A673 (cell line): ENCODE data around the gene TEAD1. TPM values are rescaled to one million over a fixed set of nuclear protein-coding genes. Genes with fewer than 3 reads are reported as not detected.

ENCODE experiments used
- BruUV-seq: library from RNA; stranded (reverse); fragments of 400-500 nt; replicated peaks from 2 replicates; lab custom pipeline; 2021; lab: Mats Ljungman, UMichigan
- CTCF ChIA-PET: fragments of 300-600 bp; sonication (Branson Sonifier 250); formaldehyde crosslinking; loops from one replicate; lab custom pipeline; 2022; ENCODE audit warnings: antibody characterized with exemption; lab: Charles Lee
- POLR2A ChIA-PET: fragments of 300-600 bp; sonication (Branson Sonifier 250); formaldehyde crosslinking; loops from one replicate; lab custom pipeline; 2022; ENCODE audit warnings: antibody characterized with exemption; ENCODE audit not compliant: low non-redundant PET; lab: Charles Lee
- DNase-seq: peaks from one replicate; pipeline ENCODE4 v3.0.0-alpha.2; 2015; ENCODE audit warnings: low spot score
- H3K27ac ChIP-seq: fragments of 200-600 bp; sonication (generic); 2 replicates; pipeline ENCODE4 v1.5.1; 2016; ENCODE audit warnings: mixed run types, low read depth, mild to moderate bottlenecking, mixed read lengths, antibody characterized with exemption, low read length; ENCODE audit not compliant: poor library complexity, severe bottlenecking
- H3K27me3 ChIP-seq: fragments of 200-600 bp; sonication (generic); replicated peaks from 2 replicates; pipeline ENCODE4 v1.6.1; 2017; ENCODE audit warnings: mixed run types, low read depth, mild to moderate bottlenecking, mixed read lengths, antibody characterized with exemption, low read length; ENCODE audit not compliant: insufficient read depth, poor library complexity
- H3K36me3 ChIP-seq: fragments of 200-600 bp; sonication (generic); 2 replicates; pipeline ENCODE4 v1.6.1; 2016; ENCODE audit warnings: mixed run types, mild to moderate bottlenecking, mixed read lengths, antibody characterized with exemption, low read length; ENCODE audit not compliant: insufficient read depth, poor library complexity, severe bottlenecking
- H3K4me1 ChIP-seq: fragments of 200-600 bp; sonication (generic); 2 replicates; pipeline ENCODE4 v1.6.1; 2017; ENCODE audit warnings: mixed run types, mild to moderate bottlenecking, mixed read lengths, antibody characterized with exemption, low read length; ENCODE audit not compliant: insufficient read depth, poor library complexity, severe bottlenecking
- H3K4me3 ChIP-seq: fragments of 200-600 bp; sonication (generic); 2 replicates; pipeline ENCODE4 v1.5.1; 2016; ENCODE audit warnings: low read depth, mixed run types, mild to moderate bottlenecking, mixed read lengths, low read length; ENCODE audit not compliant: poor library complexity, severe bottlenecking
- H3K9me3 ChIP-seq: fragments of 200-600 bp; sonication (generic); 2 replicates; pipeline ENCODE4 v1.6.1; 2016; ENCODE audit warnings: mixed run types, low read depth, mild to moderate bottlenecking, mixed read lengths, antibody characterized with exemption, low read length; ENCODE audit not compliant: poor library complexity, severe bottlenecking
- EZH2 ChIP-seq: fragments of 200-600 bp; sonication (generic); IDR thresholded peaks from 2 replicates; pipeline ENCODE4 v1.6.1; 2017; ENCODE audit warnings: borderline replicate concordance, low read depth, mild to moderate bottlenecking, mixed read lengths, antibody characterized with exemption, low read length; ENCODE audit not compliant: poor library complexity, severe bottlenecking
- intact Hi-C: fragments of 100-400 bp; cut with micrococcal nuclease; formaldehyde crosslinking; loops from one replicate; pipeline ENCODE4 v1.10.0; 2022; ENCODE audit not compliant: unreplicated experiment
- total RNA-seq: library from RNA; stranded (reverse); gene quantifications from 2 replicates; pipeline ENCODE4 v1.2.3, GENCODE V29; 2021
- TF ChIP-seq, protein P1 (sequence below): fragments of 300-800, 200-600 bp; sonication (generic); conservative IDR thresholded peaks from 2 replicates; pipeline ENCODE4 v1.5.1; 2017; ENCODE audit warnings: low read depth, mild to moderate bottlenecking, antibody characterized with exemption, low read length, moderate library complexity, mixed read lengths

TEAD1 gene
- total RNA-seq, 1 experiment from 2014 or later = 81.8 TPM

DNA sequence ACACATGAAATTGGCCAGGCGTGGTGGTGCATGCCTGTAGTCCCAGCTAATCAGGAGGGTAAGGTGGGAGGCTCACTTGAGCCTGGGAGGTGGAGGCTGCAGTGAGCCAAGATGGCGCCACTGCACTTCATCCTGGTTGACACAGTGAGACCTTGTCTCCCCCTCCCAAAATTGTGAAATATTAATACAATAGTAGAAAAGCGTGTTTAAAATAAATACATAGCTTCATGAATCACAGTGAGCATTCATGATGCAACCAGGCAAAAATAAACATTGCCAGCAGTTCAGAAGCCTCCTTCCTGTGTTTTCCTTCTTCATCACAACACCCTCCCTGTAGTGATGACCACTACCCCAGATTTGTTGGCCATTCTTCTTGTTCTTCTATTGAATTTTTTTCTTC lies 4.3 kb upstream of the TEAD1 start:
- H3K9me3 ChIP-seq = no peaks in the 10 kb centered on the region
- no peaks in the 10 kb centered on the region for H3K4me1 ChIP-seq
- DNase-seq = no peak
- H3K4me3 ChIP-seq = no peak overlapping the region
- H3K27me3 ChIP-seq = no peaks in the 10 kb centered on the region
- H3K27ac ChIP-seq = no peak overlapping the region
- TF ChIP-seq, protein P1, sequence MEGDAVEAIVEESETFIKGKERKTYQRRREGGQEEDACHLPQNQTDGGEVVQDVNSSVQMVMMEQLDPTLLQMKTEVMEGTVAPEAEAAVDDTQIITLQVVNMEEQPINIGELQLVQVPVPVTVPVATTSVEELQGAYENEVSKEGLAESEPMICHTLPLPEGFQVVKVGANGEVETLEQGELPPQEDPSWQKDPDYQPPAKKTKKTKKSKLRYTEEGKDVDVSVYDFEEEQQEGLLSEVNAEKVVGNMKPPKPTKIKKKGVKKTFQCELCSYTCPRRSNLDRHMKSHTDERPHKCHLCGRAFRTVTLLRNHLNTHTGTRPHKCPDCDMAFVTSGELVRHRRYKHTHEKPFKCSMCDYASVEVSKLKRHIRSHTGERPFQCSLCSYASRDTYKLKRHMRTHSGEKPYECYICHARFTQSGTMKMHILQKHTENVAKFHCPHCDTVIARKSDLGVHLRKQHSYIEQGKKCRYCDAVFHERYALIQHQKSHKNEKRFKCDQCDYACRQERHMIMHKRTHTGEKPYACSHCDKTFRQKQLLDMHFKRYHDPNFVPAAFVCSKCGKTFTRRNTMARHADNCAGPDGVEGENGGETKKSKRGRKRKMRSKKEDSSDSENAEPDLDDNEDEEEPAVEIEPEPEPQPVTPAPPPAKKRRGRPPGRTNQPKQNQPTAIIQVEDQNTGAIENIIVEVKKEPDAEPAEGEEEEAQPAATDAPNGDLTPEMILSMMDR = no peak
- TF ChIP-seq EZH2 = no peak
- BruUV-seq = no TSS peak
- H3K36me3 ChIP-seq = no peaks in the 10 kb centered on the region
- CTCF ChIA-PET = no interaction called here
- intact Hi-C loops = loop anchor here (5.0 to 10.0 kb wide), 4 partner anchors 73 to 255 kb away; no protein-coding TSS in a partner anchor
- POLR2A ChIA-PET = no interaction called here

DNA sequence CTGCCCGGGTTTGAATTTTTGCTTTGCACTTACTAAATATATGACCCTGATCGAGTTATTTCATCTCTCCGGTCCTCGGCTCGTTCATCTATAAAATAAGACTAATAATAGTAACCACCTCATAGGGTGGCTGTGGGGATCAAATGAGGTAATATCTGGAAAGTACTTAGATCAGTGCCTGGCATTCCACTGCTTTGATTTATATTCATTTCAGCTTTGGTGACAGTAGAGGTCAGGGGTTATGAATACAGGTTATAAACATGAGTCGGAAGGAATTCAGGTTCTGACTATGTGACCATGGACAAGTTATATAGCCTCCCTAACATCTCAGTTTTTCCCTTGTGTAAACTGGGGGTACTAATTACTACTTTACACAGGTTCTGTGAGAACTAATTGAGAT lies 2.9 kb upstream of the TEAD1 start:
- BruUV-seq = no TSS peak
- intact Hi-C loops = loop anchor here (5.0 to 10.0 kb wide), 4 partner anchors 74 to 257 kb away; no protein-coding TSS in a partner anchor
- no peak for DNase-seq
- POLR2A ChIA-PET = no interaction called here
- TF ChIP-seq, protein P1 = no peak
- TF ChIP-seq EZH2 = no peak
- no peaks in the 10 kb centered on the region for H3K9me3 ChIP-seq
- no peaks in the 10 kb centered on the region for H3K4me1 ChIP-seq
- CTCF ChIA-PET = no interaction called here
- H3K4me3 ChIP-seq = no peak overlapping the region
- no peak overlapping the region for H3K27ac ChIP-seq
- no peaks in the 10 kb centered on the region for H3K36me3 ChIP-seq
- no peaks in the 10 kb centered on the region for H3K27me3 ChIP-seq

DNA sequence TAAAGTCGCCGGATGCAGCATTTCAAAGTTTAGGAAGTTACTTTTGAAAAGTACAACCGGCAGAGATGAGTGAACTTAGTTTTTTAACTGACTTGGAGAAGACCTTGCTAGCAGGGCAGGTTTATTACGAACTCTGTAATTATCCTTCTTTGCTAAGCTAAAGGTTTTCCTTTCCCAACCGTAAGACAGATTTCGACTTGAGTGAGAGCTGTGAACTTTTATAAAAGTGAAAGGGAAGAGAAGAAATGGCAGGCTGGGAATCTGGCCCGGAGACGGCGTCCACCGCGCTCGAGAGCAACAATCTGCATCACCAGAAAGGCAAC lies 659 bp upstream of the TEAD1 start:
- Histone ChIP-seq H3K4me3 (peak overlapping the region; percentile 85), H3K36me3 (no peaks in the 10 kb centered on the region), H3K27me3 (no peaks in the 10 kb centered on the region), H3K9me3 (no peaks in the 10 kb centered on the region), H3K4me1 (peaks cover 18% of the 10 kb centered on the region), H3K27ac (peak overlapping the region; percentile 90)
- intact Hi-C loops = loop anchor here (5.0 to 10.0 kb wide), 4 partner anchors 76 to 259 kb away; no protein-coding TSS in a partner anchor
- no peak for TF ChIP-seq EZH2
- TF ChIP-seq, protein P1 = no peak
- CTCF ChIA-PET = no interaction called here
- no peak for DNase-seq
- TSS peak; percentile 91 for BruUV-seq
- POLR2A ChIA-PET = no interaction called here
